Endothelial cell of umbilical vein (primary cell): ENCODE results near the gene CAPS. TPM values are rescaled to one million over a fixed set of nuclear protein-coding genes. Genes with fewer than 3 reads are reported as not detected.
A peak's percentile ranks its signal among the peaks of the same experiment; 100 is the strongest.

ENCODE experiments used
- BruUV-seq: library from RNA; stranded (reverse); fragments of 400-500 nt; replicated peaks from 2 replicates; lab custom pipeline; 2021; lab: Mats Ljungman, UMichigan
- CTCF ChIA-PET: fragments of 300-600, 350-600 bp; sonication (Branson Sonifier 250); formaldehyde crosslinking; loops from one replicate; lab custom pipeline; 2021; ENCODE audit warnings: antibody characterized with exemption, inconsistent platforms; lab: Charles Lee
- POLR2A ChIA-PET: fragments of 300-600, 350-600 bp; sonication (Branson Sonifier 250); formaldehyde crosslinking; loops from one replicate; lab custom pipeline; 2021; ENCODE audit warnings: antibody characterized with exemption, inconsistent platforms; lab: Charles Lee
- DNase-seq: peaks from one replicate; pipeline ENCODE4 v3.0.0-alpha.2; 2011; ENCODE audit warnings: low read depth, low spot score
- FAIRE-seq: peaks from 2 replicates; lab custom pipeline; 2011; peaks lifted over from hg19 to GRCh38; lab: Jason Lieb, UNC
- H2AFZ ChIP-seq: 2 replicates; pipeline ENCODE4 v1.6.0; 2012; ENCODE audit warnings: low read depth, low read length, control low read depth, inconsistent platforms
- H3K27ac ChIP-seq: 2 replicates; pipeline ENCODE4 v1.5.1; 2011; ENCODE audit warnings: low read depth, mild to moderate bottlenecking, control low read depth, low read length, moderate library complexity; ENCODE audit not compliant: insufficient read depth
- H3K27me3 ChIP-seq, 2 experiments: 2 replicates each; pipeline versions ENCODE4 v1.6.0 to v1.6.1; 2011; ENCODE audit warnings: low read length in 2 of 2, mixed read lengths in 1 of 2; ENCODE audit not compliant: control insufficient read depth in 2 of 2, insufficient read depth in 2 of 2
- H3K36me3 ChIP-seq, 2 experiments: 2 replicates in 1 of 2; 3 replicates in 1 of 2; pipeline ENCODE4 v1.5.1; 2011; ENCODE audit warnings: low read length in 2 of 2, mild to moderate bottlenecking in 1 of 2, moderate library complexity in 1 of 2; ENCODE audit not compliant: control insufficient read depth in 2 of 2, insufficient read depth in 2 of 2; ENCODE audit errors: extremely low read depth in 1 of 2
- H3K4me1 ChIP-seq: 3 replicates; pipeline ENCODE4 v1.5.1; 2011; ENCODE audit warnings: mild to moderate bottlenecking, low read length; ENCODE audit not compliant: control insufficient read depth, insufficient read depth; ENCODE audit errors: extremely low read depth
- H3K4me2 ChIP-seq: 2 replicates; pipeline ENCODE4 v1.6.1; 2011; ENCODE audit warnings: low read length, control low read depth, mixed read lengths; ENCODE audit not compliant: insufficient read depth
- H3K4me3 ChIP-seq, 3 experiments: fragments of 200-600 bp in 1 of 3; sonication (generic), shearing (Covaris generic) in 1 of 3; replicated peaks in 1 of 3; 2 replicates each; pipeline ENCODE4 v1.5.1; 2011 to 2016; ENCODE audit warnings: control low read depth in 3 of 3, low read length in 3 of 3, mild to moderate bottlenecking in 2 of 3, inconsistent platforms in 1 of 3, low read depth in 1 of 3, moderate library complexity in 1 of 3; ENCODE audit not compliant: insufficient read depth in 1 of 3
- H3K79me2 ChIP-seq: 2 replicates; pipeline ENCODE4 v1.6.0; 2012; ENCODE audit warnings: low read length, inconsistent platforms; ENCODE audit not compliant: control insufficient read depth, insufficient read depth
- H3K9ac ChIP-seq: replicated peaks from 2 replicates; pipeline ENCODE3; 2011; ENCODE audit warnings: low read length, control low read depth; ENCODE audit not compliant: insufficient read depth; ENCODE audit errors: extremely low read depth
- H3K9me1 ChIP-seq: replicated peaks from 3 replicates; pipeline ENCODE4 v1.6.0; 2011; ENCODE audit warnings: mild to moderate bottlenecking, low read length; ENCODE audit not compliant: control insufficient read depth, insufficient read depth; ENCODE audit errors: extremely low read depth
- H3K9me3 ChIP-seq: replicated peaks from 2 replicates; pipeline ENCODE4 v1.5.1; 2012; ENCODE audit warnings: low read length, inconsistent platforms; ENCODE audit not compliant: control insufficient read depth, insufficient read depth
- H4K20me1 ChIP-seq: replicated peaks from 2 replicates; pipeline ENCODE3; 2011; ENCODE audit warnings: mild to moderate bottlenecking, low read length; ENCODE audit not compliant: control insufficient read depth, insufficient read depth; ENCODE audit errors: extremely low read depth
- EZH2 ChIP-seq: IDR thresholded peaks from 2 replicates; pipeline ENCODE4 v1.6.1; 2012; ENCODE audit warnings: borderline replicate concordance, low read depth, mild to moderate bottlenecking, moderate library complexity, low read length, inconsistent platforms; ENCODE audit not compliant: severe bottlenecking
- GATA2 ChIP-seq: IDR thresholded peaks from 2 replicates; pipeline ENCODE4 v1.7.0; 2011; ENCODE audit warnings: low read depth, mild to moderate bottlenecking, moderate library complexity, mixed read lengths, low read length; ENCODE audit not compliant: insufficient read length, insufficient read depth
- MYC ChIP-seq: IDR thresholded peaks from one replicate; pipeline ENCODE4 v1.6.1; 2011; ENCODE audit warnings: mild to moderate bottlenecking, low read depth, low read length
- POLR2A ChIP-seq: IDR thresholded peaks from 2 replicates; pipeline ENCODE4 v1.6.1; 2012; ENCODE audit warnings: low read depth, mild to moderate bottlenecking, control low read depth, low read length
- POLR2AphosphoS5 ChIP-seq: IDR thresholded peaks from 2 replicates; pipeline ENCODE4 v1.6.1; 2012; ENCODE audit warnings: low read depth, mild to moderate bottlenecking, control low read depth, low read length, moderate library complexity; ENCODE audit not compliant: insufficient read depth
- dilution Hi-C: fragments of 300-500 bp; cut with MboI; formaldehyde crosslinking; loops from one replicate; pipeline ENCODE4 v1.15.0; 2019; ENCODE audit warnings: low sequenced_read_pairs; ENCODE audit not compliant: extremely low pct_ligation_motif_present
- intact Hi-C: fragments of 100-400 bp; cut with micrococcal nuclease; formaldehyde crosslinking; loops from one replicate; pipeline ENCODE4 v1.10.0; 2022
- polyA plus RNA-seq, 4 experiments: library from polyadenylated mRNA; depleted of rRNA in 3 of 4; stranded (reverse) in 3 of 4; unstranded in 1 of 4; fragments of >200 nt; gene quantifications; 2 replicates each; pipeline versions ENCODE4 v1.2.1 to v1.2.3, GENCODE V29; 2011 to 2012; ENCODE audit warnings: missing spikeins in 1 of 4
- total RNA-seq: library from RNA; stranded (reverse); gene quantifications from 2 replicates; pipeline ENCODE4 v1.2.3, GENCODE V29; 2021
- TF ChIP-seq, protein P1 (sequence below): IDR thresholded peaks from 2 replicates; pipeline ENCODE4 v1.6.1; 2011; ENCODE audit not compliant: insufficient read depth, insufficient read length

CAPS gene
- total and polyA plus RNA-seq, 2 donors (not counting 3 experiments of a cell fraction or from before 2014, with no cell fraction given), result 6.9 to 8.9 TPM

DNA sequence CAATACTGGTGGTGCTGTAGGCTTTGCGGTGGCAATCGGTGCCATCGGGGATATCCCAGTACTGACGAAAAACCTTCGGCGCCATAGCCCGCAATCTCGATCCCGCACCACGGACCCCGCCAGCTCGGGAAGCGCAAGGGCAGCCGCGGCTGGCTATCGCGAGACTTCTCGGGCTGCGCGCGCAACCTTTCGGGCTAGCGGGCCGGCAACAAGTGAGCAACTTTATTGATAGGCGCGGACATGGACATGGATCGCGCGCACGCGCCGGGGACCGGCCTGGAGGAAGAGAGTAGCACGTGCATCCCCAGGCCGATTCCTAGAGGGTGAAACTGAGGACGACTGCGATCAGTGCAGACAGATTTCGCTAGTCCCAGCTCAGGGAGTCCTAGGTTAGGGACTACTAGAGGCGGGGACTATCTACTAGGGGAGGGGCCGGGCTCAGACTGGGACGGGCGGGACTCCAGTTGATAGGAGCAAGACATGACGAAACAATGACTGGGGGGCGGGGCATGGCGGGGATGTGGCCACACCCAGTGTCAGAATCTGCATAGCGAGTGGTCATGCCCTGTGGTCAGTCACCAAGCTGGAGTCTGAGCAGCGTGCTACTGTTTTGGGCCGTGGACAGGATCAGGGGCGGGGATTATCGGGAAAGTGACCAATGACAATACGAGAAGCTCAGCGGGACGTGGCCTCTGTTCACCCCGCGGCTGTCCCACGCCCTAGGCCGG, 10.3 kb upstream of the CAPS start, which contains the start of gene NDUFA11:
TSS of gene NDUFA11 (minus strand) at position 167 of the 728 bp plus-strand sequence. CDS start at position 85, 82 bp downstream.
- TF ChIP-seq, protein P1, sequence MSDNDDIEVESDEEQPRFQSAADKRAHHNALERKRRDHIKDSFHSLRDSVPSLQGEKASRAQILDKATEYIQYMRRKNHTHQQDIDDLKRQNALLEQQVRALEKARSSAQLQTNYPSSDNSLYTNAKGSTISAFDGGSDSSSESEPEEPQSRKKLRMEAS, result peak; percentile 73
- TF ChIP-seq MYC, result peak; percentile 86
- no peak for TF ChIP-seq EZH2
- no peak for TF ChIP-seq GATA2
- peak; percentile 78 for TF ChIP-seq POLR2AphosphoS5
- peak; percentile 70 for TF ChIP-seq POLR2A
- Histone ChIP-seq H3K27me3 (no peaks in the 10 kb centered on the region), H3K9me1 (no peaks in the 10 kb centered on the region), H2AFZ (peak within 1 kb of the TSS; percentile 69), H3K79me2 (peaks cover 32% of the 10 kb centered on the region), H3K36me3 (peaks cover 0 to 2% of the 10 kb centered on the region in 2 experiments), H3K27ac (peak within 1 kb of the TSS; percentile 90), H3K4me3 (peak within 1 kb of the TSS; percentile 45 to 89 (median 86)), H3K4me2 (peak within 1 kb of the TSS; percentile 32), H3K9ac (peak within 1 kb of the TSS; percentile 99), H3K4me1 (peaks cover 8% of the 10 kb centered on the region), H4K20me1 (no peaks in the 10 kb centered on the region), H3K9me3 (no peaks in the 10 kb centered on the region)
- ChIA-PET POLR2A (interaction anchor here (0.5 to 3.0 kb wide), 7 partner anchors 32 to 594 kb away, joined by 3 to 14 read pairs (median 3); partner anchors contain the start of genes RPL36, SAFB and SAFB2), CTCF (interaction anchor here (0.6 to 3.5 kb wide), 6 partner anchors 31 to 184 kb away, joined by 3 to 37 read pairs (median 5); partner anchors contain the start of genes CATSPERD and LONP1)
- dilution Hi-C loops, result no loop called here
- DNase-seq (peak; percentile 99), FAIRE-seq (no peak)
- intact Hi-C loops, result loop anchor here (1.0 to 10.0 kb wide), 7 partner anchors 59 to 211 kb away; partner anchors contain the start of genes CATSPERD, DUS3L, LONP1 and RANBP3
- BruUV-seq, result no TSS peak
